ENCODE results near the gene TFAP2D.

The TFAP2D gene

GRCh38 chr6:50822078-50822476, 108.8 kb downstream of the TFAP2D start:
- ATAC-seq, result no peak
- no peak for TF ChIP-seq PPARA (CRISPR knock-in tag; IDR thresholded peaks at IDR 0.05; ENCODE audit: borderline replicate concordance)
- TF ChIP-seq ARNTL (CRISPR knock-in tag; IDR thresholded peaks at IDR 0.05; ENCODE audit: borderline replicate concordance, low read depth), result no peak
- TF ChIP-seq ISL1 (CRISPR knock-in tag; IDR thresholded peaks at IDR 0.05), result no peak
- TF ChIP-seq ZNF565 (CRISPR knock-in tag; conservative IDR thresholded peaks at IDR 0.05; ENCODE audit: low read depth), result no peak
- TF ChIP-seq ESRRG (CRISPR knock-in tag; IDR thresholded peaks at IDR 0.05), result no peak
- no peak for TF ChIP-seq ZNF70 (CRISPR knock-in tag; IDR thresholded peaks at IDR 0.05)
- TF ChIP-seq CSDC2 (CRISPR knock-in tag; IDR thresholded peaks at IDR 0.05), result no peak
- TF ChIP-seq OSR1 (CRISPR knock-in tag; IDR thresholded peaks at IDR 0.05), result no peak
- no peak for TF ChIP-seq TCF4 (CRISPR knock-in tag; IDR thresholded peaks at IDR 0.05; ENCODE audit: borderline replicate concordance)
- TF ChIP-seq POU6F1 (CRISPR knock-in tag; IDR thresholded peaks at IDR 0.05; ENCODE audit: borderline replicate concordance, low read depth), result no peak
- no peak for TF ChIP-seq ZNF8 (CRISPR knock-in tag; IDR thresholded peaks at IDR 0.05)
- TF ChIP-seq CREB5 (CRISPR knock-in tag; IDR thresholded peaks at IDR 0.05; ENCODE audit: low read depth), result no peak
- no peak for TF ChIP-seq ZFP3 (CRISPR knock-in tag; IDR thresholded peaks at IDR 0.05)
- no peak for TF ChIP-seq BACH2 (CRISPR knock-in tag; IDR thresholded peaks at IDR 0.05; ENCODE audit: borderline replicate concordance)

All from SK-N-SH treated with all-trans-retinoic acid at 6 μM for 48 hours (cell line).